Upper lobe of left lung (tissue), 6 donors: Measurements from ENCODE around the gene CMSS1. TPM values are rescaled to one million over a fixed set of nuclear protein-coding genes. Genes with fewer than 3 reads are reported as not detected.

Experiments used
- ATAC-seq, 2 donors: fragments of 200-7000 bp; cut with Tn5 transposase; one replicate each; pipeline ENCODE4 v1.9.1; 2022; ENCODE audit warnings: mild to moderate bottlenecking in 2 of 2, moderate library complexity in 2 of 2; ENCODE audit not compliant: low FRiP score in 2 of 2
- DNase-seq, 2 donors: peaks; one replicate each; pipeline ENCODE4 v3.0.0-alpha.2; 2019 to 2020
- H3K27ac ChIP-seq, 4 donors: fragments of 200-600 bp; sonication (generic); one replicate each; pipeline ENCODE4 v1.5.1; 2016 to 2019
- H3K27me3 ChIP-seq, 4 donors: fragments of 200-600 bp; sonication (generic); one replicate each; pipeline ENCODE4 v1.5.1; 2017 to 2019
- H3K36me3 ChIP-seq, 4 donors: fragments of 200-600 bp; sonication (generic); one replicate each; pipeline ENCODE4 v1.5.1; 2016 to 2019
- H3K4me1 ChIP-seq, 4 donors: fragments of 200-600 bp; sonication (generic); one replicate each; pipeline ENCODE4 v1.5.1; 2018 to 2019
- H3K4me3 ChIP-seq, 4 donors: fragments of 200-600 bp; sonication (generic); one replicate each; pipeline ENCODE4 v1.5.1; 2017 to 2019; ENCODE audit warnings: mild to moderate bottlenecking in 2 of 4, moderate library complexity in 1 of 4
- H3K9me3 ChIP-seq, 4 donors: fragments of 200-600 bp; sonication (generic); one replicate each; pipeline ENCODE4 v1.5.1; 2018 to 2019
- CTCF ChIP-seq, 6 experiments: fragments of 450-650 bp in 4 of 6; fragments of 200-600 bp in 2 of 6; sonication (generic) in 2 of 6; IDR thresholded peaks; one replicate each; pipeline ENCODE4 v1.5.1; 2016 to 2019; ENCODE audit warnings: antibody characterized with exemption in 6 of 6
- EP300 ChIP-seq, 4 donors: sonication (generic); formaldehyde crosslinking; IDR thresholded peaks; one replicate each; pipeline ENCODE4 v1.5.1; 2017; ENCODE audit warnings: antibody characterized with exemption in 4 of 4, control low read depth in 2 of 4
- POLR2A ChIP-seq, 4 donors: fragments of 450-650 bp; IDR thresholded peaks; one replicate each; pipeline ENCODE4 v1.5.1; 2016 to 2017; ENCODE audit warnings: antibody characterized with exemption in 4 of 4, mild to moderate bottlenecking in 2 of 4
- POLR2AphosphoS5 ChIP-seq, 2 donors: sonication (generic); formaldehyde crosslinking; IDR thresholded peaks; one replicate each; pipeline ENCODE4 v1.5.1; 2017; ENCODE audit warnings: antibody characterized with exemption in 2 of 2
- WGBS, 2 donors: methylation state at CpG; one replicate each; pipeline ENCODE4 v1.1.5; 2017 to 2018; 5-methylcytosine and 5-hydroxymethylcytosine counted together
- total RNA-seq, 6 donors: library from RNA; depleted of rRNA in 4 of 6; stranded (reverse); fragments of >200 nt in 4 of 6; gene quantifications; one replicate each; pipeline versions ENCODE4 v1.1.0 to v1.2.1, GENCODE V29; 2016 to 2021
- donor health status: DM: no; HTN: no; CAD: no; lungs with moderate emphysema.
- donor health status: DM: no; HTN: yes; CAD: no; lungs with severe emphysema.

Gene CMSS1
- total RNA-seq, 6 donors from 2014 or later: 4.0 to 21.1 (median 12.0) TPM

GRCh38 chr3:100096866-100097265 is 279.2 kb downstream of the CMSS1 start:
- no peak for TF ChIP-seq POLR2AphosphoS5 (IDR thresholded peaks at IDR 0.05)
- no peak for TF ChIP-seq CTCF (IDR thresholded peaks at IDR 0.05)
- TF ChIP-seq POLR2A (IDR thresholded peaks at IDR 0.05): no peak
- no peak for TF ChIP-seq EP300 (IDR thresholded peaks at IDR 0.05)
- DNase-seq (no peak), ATAC-seq (no peak)
- Histone ChIP-seq H3K4me3 (no peak overlapping the region), H3K9me3 (no peaks in the 10 kb centered on the region), H3K27ac (peak overlapping the region in 2 of 4 donors; percentile 27 to 40), H3K4me1 (peaks cover 18 to 33% (median 30%) of the 10 kb centered on the region in 4 donors), H3K36me3 (no peaks in the 10 kb centered on the region), H3K27me3 (no peaks in the 10 kb centered on the region)
- 87 to 89% methylated on average over 2 of the region's 2 CpGs for WGBS, 2 donors

- H3K4me1 ChIP-seq: peaks cover 18 to 33% (median 30%) of the 10 kb centered on the region in 4 donors
- H3K27me3 ChIP-seq: no peaks in the 10 kb centered on the region
- no peak overlapping the region for H3K4me3 ChIP-seq
- DNase-seq: peak in 1 of 2 donors; percentile 36
- H3K27ac ChIP-seq: peak overlapping the region; percentile 10 to 65 (median 51)
- TF ChIP-seq POLR2AphosphoS5 (IDR thresholded peaks at IDR 0.05) (no peak), POLR2A (IDR thresholded peaks at IDR 0.05) (peak in 1 of 4 donors; percentile 13), EP300 (IDR thresholded peaks at IDR 0.05) (peak in 1 of 4 donors; percentile 24)
- no peaks in the 10 kb centered on the region for H3K36me3 ChIP-seq
- peak; percentile 36 to 66 for ATAC-seq
- WGBS, 2 donors: 63 to 71% methylated on average over 6 of the region's 6 CpGs
- H3K9me3 ChIP-seq: no peaks in the 10 kb centered on the region
Measured at GRCh38 chr3:100097919-100098783, 280.5 kb downstream of the CMSS1 start.

- Histone ChIP-seq H3K27ac (peak overlapping the region; percentile 43 to 65 (median 52)), H3K9me3 (no peaks in the 10 kb centered on the region), H3K4me3 (no peak overlapping the region), H3K4me1 (peaks cover 18 to 38% (median 31%) of the 10 kb centered on the region in 4 donors), H3K27me3 (no peaks in the 10 kb centered on the region), H3K36me3 (no peaks in the 10 kb centered on the region)
- DNase-seq (no peak), ATAC-seq (no peak)
- TF ChIP-seq EP300 (IDR thresholded peaks at IDR 0.05): no peak
- TF ChIP-seq POLR2AphosphoS5 (IDR thresholded peaks at IDR 0.05): no peak
- no peak for TF ChIP-seq POLR2A (IDR thresholded peaks at IDR 0.05)
- no peak for TF ChIP-seq CTCF (IDR thresholded peaks at IDR 0.05)
Measured at GRCh38 chr3:100098784-100099070, 281.1 kb downstream of the CMSS1 start.

- ATAC-seq: peak; percentile 32 to 87
- TF ChIP-seq EP300 (IDR thresholded peaks at IDR 0.05) (no peak), POLR2A (IDR thresholded peaks at IDR 0.05) (no peak), POLR2AphosphoS5 (IDR thresholded peaks at IDR 0.05) (no peak), CTCF (IDR thresholded peaks at IDR 0.05) (no peak)
- H3K4me3 ChIP-seq: no peak overlapping the region
- DNase-seq: no peak
- no peaks in the 10 kb centered on the region for H3K9me3 ChIP-seq
- H3K4me1 ChIP-seq: peaks cover 26 to 39% (median 33%) of the 10 kb centered on the region in 4 donors
- no peaks in the 10 kb centered on the region for H3K27me3 ChIP-seq
- H3K36me3 ChIP-seq: no peaks in the 10 kb centered on the region
- H3K27ac ChIP-seq: peak overlapping the region; percentile 36 to 65 (median 52)
- 53 to 55% methylated on average over 2 of the region's 2 CpGs for WGBS, 2 donors
Measured at GRCh38 chr3:100099621-100100020, 282.0 kb downstream of the CMSS1 start.

GRCh38 chr3:100100425-100100824 is 282.8 kb downstream of the CMSS1 start:
- ATAC-seq: no peak
- Histone ChIP-seq H3K4me1 (peaks cover 34 to 46% (median 37%) of the 10 kb centered on the region in 4 donors), H3K4me3 (no peak overlapping the region), H3K27me3 (no peaks in the 10 kb centered on the region), H3K36me3 (no peaks in the 10 kb centered on the region), H3K9me3 (no peaks in the 10 kb centered on the region), H3K27ac (peak overlapping the region; percentile 28 to 65 (median 52))
- DNase-seq: no peak
- WGBS, 2 donors: 81 to 100% methylated on average over 2 of the region's 2 CpGs
- TF ChIP-seq POLR2AphosphoS5 (IDR thresholded peaks at IDR 0.05): no peak
- TF ChIP-seq EP300 (IDR thresholded peaks at IDR 0.05): no peak
- no peak for TF ChIP-seq CTCF (IDR thresholded peaks at IDR 0.05)
- TF ChIP-seq POLR2A (IDR thresholded peaks at IDR 0.05): no peak
